IMR-90 (cell line): ENCODE measurements around the gene ADPGK. TPM values are rescaled to one million over a fixed set of nuclear protein-coding genes. Genes with fewer than 3 reads are reported as not detected.

ENCODE experiments used
- ATAC-seq: fragments of 200-7000 bp; cut with Tn5 transposase; 2 replicates; pipeline ENCODE4 v1.9.1; 2020; ENCODE audit warnings: low read depth, mild to moderate bottlenecking, moderate library complexity
- BruUV-seq: library from RNA; stranded (reverse); fragments of 400-500 nt; replicated peaks from 2 replicates; lab custom pipeline; 2021; lab: Mats Ljungman, UMichigan
- CTCF ChIA-PET: fragments of 300-600 bp; formaldehyde crosslinking; extraction: SDS; loops from one replicate; lab custom pipeline; 2021; ENCODE audit warnings: antibody characterized with exemption; lab: Yijun Ruan, JAX
- POLR2A ChIA-PET: fragments of 300-600 bp; sonication (Branson Sonifier 250); formaldehyde crosslinking; loops from one replicate; lab custom pipeline; 2022; ENCODE audit warnings: antibody characterized with exemption; ENCODE audit not compliant: unreplicated experiment; lab: Charles Lee
- DNase-seq: peaks from one replicate; pipeline ENCODE4 v3.0.0; 2013
- H2AFZ ChIP-seq: replicated peaks from 2 replicates; pipeline ENCODE3; 2013; ENCODE audit warnings: low read length, mild to moderate bottlenecking; ENCODE audit not compliant: poor library complexity
- H2AK5ac ChIP-seq: 2 replicates; pipeline ENCODE4 v1.6.1; 2013; ENCODE audit warnings: low read depth, low read length, inconsistent platforms
- H2AK9ac ChIP-seq: replicated peaks from 2 replicates; pipeline ENCODE3; 2013; ENCODE audit warnings: mild to moderate bottlenecking, low read depth, low read length, moderate library complexity; ENCODE audit not compliant: poor library complexity
- H2BK120ac ChIP-seq: 2 replicates; pipeline ENCODE4 v1.6.1; 2013; ENCODE audit warnings: low read depth, low read length, inconsistent platforms
- H2BK15ac ChIP-seq: 3 replicates; pipeline ENCODE4 v1.6.1; 2013; ENCODE audit warnings: low read depth, low read length, inconsistent platforms
- H2BK20ac ChIP-seq: 2 replicates; pipeline ENCODE4 v1.6.1; 2013; ENCODE audit warnings: low read depth, mild to moderate bottlenecking, inconsistent platforms, low read length, moderate library complexity
- H2BK5ac ChIP-seq: 2 replicates; pipeline ENCODE4 v1.6.1; 2013; ENCODE audit warnings: mild to moderate bottlenecking, low read depth, low read length, inconsistent platforms; ENCODE audit not compliant: poor library complexity, severe bottlenecking
- H3K14ac ChIP-seq: replicated peaks from 2 replicates; pipeline ENCODE4 v1.6.1; 2013; ENCODE audit warnings: low read depth, low read length, inconsistent platforms
- H3K18ac ChIP-seq: 2 replicates; pipeline ENCODE4 v1.6.1; 2013; ENCODE audit warnings: low read depth, low read length, control low read depth
- H3K23ac ChIP-seq: 2 replicates; pipeline ENCODE4 v1.6.1; 2013; ENCODE audit warnings: low read depth, low read length, inconsistent platforms
- H3K27ac ChIP-seq: 2 replicates; pipeline ENCODE4 v1.5.1; 2013; ENCODE audit warnings: mild to moderate bottlenecking, control low read depth, low read length; ENCODE audit not compliant: insufficient read depth
- H3K27me3 ChIP-seq: 2 replicates; pipeline ENCODE4 v1.6.1; 2013; ENCODE audit warnings: low read length; ENCODE audit not compliant: control insufficient read depth, insufficient read depth
- H3K36me3 ChIP-seq: 2 replicates; pipeline ENCODE4 v1.6.1; 2013; ENCODE audit warnings: low read length, mixed read lengths; ENCODE audit not compliant: control insufficient read depth, insufficient read depth
- H3K4ac ChIP-seq: 2 replicates; pipeline ENCODE4 v1.6.1; 2013; ENCODE audit warnings: low read depth, low read length, inconsistent platforms
- H3K4me1 ChIP-seq: 2 replicates; pipeline ENCODE4 v1.6.1; 2013; ENCODE audit warnings: low read length, mixed read lengths; ENCODE audit not compliant: control insufficient read depth, insufficient read depth
- H3K4me2 ChIP-seq: 2 replicates; pipeline ENCODE4 v1.6.1; 2013; ENCODE audit warnings: low read depth, mild to moderate bottlenecking, control low read depth, low read length, moderate library complexity
- H3K4me3 ChIP-seq: 2 replicates; pipeline ENCODE4 v1.5.1; 2013; ENCODE audit warnings: low read depth, mild to moderate bottlenecking, control low read depth, low read length, moderate library complexity; ENCODE audit not compliant: insufficient read depth
- H3K56ac ChIP-seq: 2 replicates; pipeline ENCODE4 v1.6.1; 2013; ENCODE audit warnings: low read length, inconsistent platforms; ENCODE audit not compliant: insufficient read depth; ENCODE audit errors: extremely low read depth
- H3K79me1 ChIP-seq, 2 experiments: 2 replicates each; pipeline ENCODE4 v1.6.1; 2013; ENCODE audit warnings: low read length in 2 of 2, inconsistent platforms in 1 of 2, low read depth in 1 of 2
- H3K9ac ChIP-seq: 2 replicates; pipeline ENCODE4 v1.6.1; 2013; ENCODE audit warnings: low read depth, low read length, control low read depth
- H3K9me1 ChIP-seq: 2 replicates; pipeline ENCODE4 v1.6.1; 2013; ENCODE audit warnings: low read length, inconsistent platforms; ENCODE audit not compliant: insufficient read depth
- H3K9me3 ChIP-seq: 2 replicates; pipeline ENCODE4 v1.6.1; 2013; ENCODE audit warnings: low read length; ENCODE audit not compliant: control insufficient read depth, insufficient read depth
- H4K20me1 ChIP-seq: 2 replicates; pipeline ENCODE4 v1.6.1; 2013; ENCODE audit warnings: low read length, inconsistent platforms; ENCODE audit not compliant: insufficient read depth
- H4K5ac ChIP-seq: 2 replicates; pipeline ENCODE4 v1.6.1; 2013; ENCODE audit warnings: mild to moderate bottlenecking, low read depth, low read length, control low read depth
- H4K8ac ChIP-seq, 2 experiments: 2 replicates each; pipeline ENCODE4 v1.6.1; 2013; ENCODE audit warnings: low read depth in 2 of 2, low read length in 2 of 2, control low read depth in 1 of 2, inconsistent platforms in 1 of 2
- H4K91ac ChIP-seq: 2 replicates; pipeline ENCODE4 v1.6.1; 2013; ENCODE audit warnings: low read depth, low read length, inconsistent platforms; ENCODE audit not compliant: insufficient read depth
- CEBPB ChIP-seq: IDR thresholded peaks from 2 replicates; pipeline ENCODE4 v1.6.1; 2012; ENCODE audit warnings: low read depth, low read length, improper control_type of control experiment
- CHD1 ChIP-seq: IDR thresholded peaks from 2 replicates; pipeline ENCODE4 v1.6.1; 2012; ENCODE audit warnings: low read depth, low read length, improper control_type of control experiment
- ELK1 ChIP-seq: fragments of 150-350 bp; IDR thresholded peaks from 2 replicates; pipeline ENCODE4 v1.6.1; 2016; ENCODE audit warnings: low read depth, mild to moderate bottlenecking, low read length, moderate library complexity, borderline replicate concordance
- MXI1 ChIP-seq: IDR thresholded peaks from 2 replicates; pipeline ENCODE4 v1.6.1; 2012; ENCODE audit warnings: low read depth, mild to moderate bottlenecking, low read length, moderate library complexity, borderline replicate concordance
- NFE2L2 ChIP-seq: fragments of 150-350 bp; IDR thresholded peaks from 2 replicates; pipeline ENCODE4 v1.6.1; 2016; ENCODE audit warnings: low read depth, mild to moderate bottlenecking, low read length
- POLR2A ChIP-seq: IDR thresholded peaks from 2 replicates; pipeline ENCODE4 v1.6.1; 2012; ENCODE audit warnings: mild to moderate bottlenecking, low read depth, low read length
- RCOR1 ChIP-seq: IDR thresholded peaks from 2 replicates; pipeline ENCODE4 v1.6.1; 2012; ENCODE audit warnings: mild to moderate bottlenecking, low read length, improper control_type of control experiment; ENCODE audit not compliant: insufficient replicate concordance
- RFX5 ChIP-seq: IDR thresholded peaks from 2 replicates; pipeline ENCODE4 v1.8.0; 2012; ENCODE audit warnings: low read depth, mild to moderate bottlenecking, low read length, moderate library complexity
- SMC3 ChIP-seq: fragments of 150-350 bp; IDR thresholded peaks from 2 replicates; pipeline ENCODE4 v1.6.1; 2016; ENCODE audit warnings: low read depth, mild to moderate bottlenecking, antibody characterized with exemption, low read length, moderate library complexity
- WGBS, 2 experiments: methylation state at CpG; one replicate each; pipeline versions ENCODE4 v1.1.5 to v1.1.7; 2013; ENCODE audit warnings: missing lambda C conversion rate in 2 of 2; ENCODE audit not compliant: insufficient read length in 1 of 2; ENCODE audit errors: extremely low coverage in 2 of 2; 5-methylcytosine and 5-hydroxymethylcytosine counted together
- dilution Hi-C: fragments of 300-500 bp; cut with HindIII; formaldehyde crosslinking; loops from one replicate; pipeline ENCODE4 v1.14.3; 2018; ENCODE audit warnings: low sequenced_read_pairs; ENCODE audit not compliant: unreplicated experiment
- in situ Hi-C: fragments of 300-500 bp; cut with MboI; formaldehyde crosslinking; loops from 3 replicates; pipeline ENCODE4 v1.14.3; 2019; ENCODE audit warnings: low sequenced_read_pairs, inconsistent platforms, mixed read lengths
- intact Hi-C: fragments of 100-400 bp; cut with micrococcal nuclease; formaldehyde crosslinking; loops from 2 replicates; pipeline ENCODE4 v1.10.0; 2022
- polyA plus RNA-seq, 3 experiments: library from polyadenylated mRNA; depleted of rRNA; stranded (reverse); fragments of >200 nt; gene quantifications; 2 replicates each; pipeline ENCODE4 v1.2.3, GENCODE V29; 2012; ENCODE audit warnings: low replicate concordance in 1 of 3
- total RNA-seq: library from RNA; depleted of rRNA; stranded (reverse); fragments of >200 nt; gene quantifications from 2 replicates; pipeline ENCODE4 v1.2.3, GENCODE V29; 2012
- TF ChIP-seq, protein P1 (sequence below): fragments of 150-350 bp; IDR thresholded peaks from 2 replicates; pipeline ENCODE4 v1.6.1; 2017; ENCODE audit warnings: mild to moderate bottlenecking, antibody characterized with exemption, low read length, low read depth

The ADPGK gene
- total and polyA plus RNA-seq, 2 of the 4 experiments (the other 2 are of a cell fraction): 53.2 to 62.8 TPM

GRCh38 chr15:72797338-72797689 lies 13.8 kb upstream of the ADPGK start:
- peak overlapping the region in 1 of 2 experiments; percentile 70; a peak in 3 of 4 replicates for H4K8ac ChIP-seq
- H3K4me2 ChIP-seq: peak overlapping the region; percentile 70
- peak overlapping the region; percentile 86 for H2AFZ ChIP-seq
- H2BK15ac ChIP-seq: no peak overlapping the region; the same call in 2 of the 3 replicates
- H3K27me3 ChIP-seq: no peaks in the 10 kb centered on the region; the same call in 1 of the 2 replicates
- 0 out of 2 replicates have a peak overlapping the region, but pooled peaks have one; percentile 18 for H2BK20ac ChIP-seq
- H3K9me3 ChIP-seq: no peaks in the 10 kb centered on the region
- H2BK5ac ChIP-seq: no peak overlapping the region
- H4K91ac ChIP-seq: 0 out of 2 replicates have a peak overlapping the region, but pooled peaks have one; percentile 17
- H3K79me1 ChIP-seq: no peaks in the 10 kb centered on the region
- no peak overlapping the region for H3K27ac ChIP-seq
- no TSS peak for BruUV-seq
- H2AK5ac ChIP-seq: no peak overlapping the region
- H4K5ac ChIP-seq: peak overlapping the region; percentile 34; the same call in 1 of the 2 replicates
- POLR2A ChIA-PET: interaction anchor here (0.6 kb wide), 1 partner anchor 256 kb away, joined by 3 read pairs; no protein-coding TSS in a partner anchor
- TF ChIP-seq, protein P1, sequence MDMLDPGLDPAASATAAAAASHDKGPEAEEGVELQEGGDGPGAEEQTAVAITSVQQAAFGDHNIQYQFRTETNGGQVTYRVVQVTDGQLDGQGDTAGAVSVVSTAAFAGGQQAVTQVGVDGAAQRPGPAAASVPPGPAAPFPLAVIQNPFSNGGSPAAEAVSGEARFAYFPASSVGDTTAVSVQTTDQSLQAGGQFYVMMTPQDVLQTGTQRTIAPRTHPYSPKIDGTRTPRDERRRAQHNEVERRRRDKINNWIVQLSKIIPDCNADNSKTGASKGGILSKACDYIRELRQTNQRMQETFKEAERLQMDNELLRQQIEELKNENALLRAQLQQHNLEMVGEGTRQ: no peak
- TF ChIP-seq RFX5 (no peak), CHD1 (no peak), ELK1 (no peak), RCOR1 (no peak), POLR2A (no peak), SMC3 (no peak), NFE2L2 (no peak), CEBPB (no peak), MXI1 (no peak)
- H3K4me1 ChIP-seq: peaks cover 13% of the 10 kb centered on the region
- in situ Hi-C loops: no loop called here
- no CpG with 5 or more reads among the region's 12 CpGs for WGBS, 2 experiments
- no peak overlapping the region for H3K56ac ChIP-seq
- peak overlapping the region; percentile 33; the same call in 1 of the 2 replicates for H3K14ac ChIP-seq
- H3K4me3 ChIP-seq: peak overlapping the region; percentile 53
- H3K36me3 ChIP-seq: no peaks in the 10 kb centered on the region
- 0 out of 2 replicates have a peak overlapping the region, but pooled peaks have one; percentile 7 for H3K23ac ChIP-seq
- peaks cover 3% of the 10 kb centered on the region; the same call in 1 of the 2 replicates for H3K9me1 ChIP-seq
- no peaks in the 10 kb centered on the region for H4K20me1 ChIP-seq
- dilution Hi-C loops: no loop called here
- H3K9ac ChIP-seq: peak overlapping the region; percentile 25; the same call in 1 of the 2 replicates
- no peak for DNase-seq
- H3K18ac ChIP-seq: no peak overlapping the region
- ATAC-seq: no peak; the same call in 1 of the 2 replicates
- intact Hi-C loops: loop anchor here (1.0 to 2.0 kb wide), 4 partner anchors 255 to 476 kb away; partner anchors contain the start of gene NEO1
- H3K4ac ChIP-seq: peak overlapping the region; percentile 55
- H2BK120ac ChIP-seq: peak overlapping the region; percentile 66
- CTCF ChIA-PET: interaction anchor here (1.1 kb wide), 1 partner anchor 284 kb away, joined by 3 read pairs; no protein-coding TSS in a partner anchor
- no peak overlapping the region for H2AK9ac ChIP-seq
